ENCODE measurements around the gene NISCH. TPM values are rescaled to one million over a fixed set of nuclear protein-coding genes. Genes with fewer than 3 reads are reported as not detected.

The NISCH gene
- total and polyA plus RNA-seq, 2 of the 8 experiments (the other 6 are each of a cell fraction or from before 2014, with no cell fraction given), result 71.2 to 71.9 TPM

- H3K9me3 ChIP-seq (ENCODE audit: insufficient read depth in 2 of 2, low read depth in 1 of 2, low read length in 1 of 2), result no peaks in the 10 kb centered on the region
- no peaks in the 10 kb centered on the region for H3K23me2 ChIP-seq (ENCODE audit: low read depth, low read length)
- H2AFZ ChIP-seq (ENCODE audit: low read length), result no peak overlapping the region
- H2BK5ac ChIP-seq (ENCODE audit: low read depth, low read length), result no peak overlapping the region
- no peak overlapping the region for H2BK20ac ChIP-seq (ENCODE audit: low read length)
- no peaks in the 10 kb centered on the region; a peak in 1 of 7 replicates for H3K27me3 ChIP-seq (replicated peaks in 1 of 4; ENCODE audit: control insufficient read depth in 3 of 4, extremely low read depth in 1 of 4, insufficient read depth in 3 of 4, low read length in 3 of 4)
- H3K27ac ChIP-seq (ENCODE audit: low read depth, low read length), result no peak overlapping the region
- no peak overlapping the region for H4K5ac ChIP-seq (ENCODE audit: insufficient read length, low read depth, low read length)
- no peaks in the 10 kb centered on the region for H3K79me2 ChIP-seq (ENCODE audit: control insufficient read depth in 1 of 2, insufficient read depth in 2 of 2, low read length in 2 of 2)
- H3K4me2 ChIP-seq (ENCODE audit: insufficient read depth in 1 of 2, low read depth in 2 of 2, low read length in 2 of 2), result no peak overlapping the region
- H3K79me1 ChIP-seq (ENCODE audit: low read depth, low read length), result no peaks in the 10 kb centered on the region; the same call in 1 of the 2 replicates
- H2BK15ac ChIP-seq (ENCODE audit: low read length), result no peak overlapping the region
- DNase-seq (ENCODE audit: low read depth in 1 of 2, low spot score in 2 of 2) (no peak), FAIRE-seq (no peak)
- H3K36me3 ChIP-seq (ENCODE audit: control insufficient read depth in 2 of 4, insufficient read depth in 4 of 4, low read length in 3 of 4), result peaks cover 21 to 58% (median 43%) of the 10 kb centered on the region in 4 experiments
- peaks cover 0 to 6% (median under 1%) of the 10 kb centered on the region in 4 experiments; a peak in 3 of 7 replicates for H3K4me1 ChIP-seq (replicated peaks in 1 of 4; ENCODE audit: control insufficient read depth in 3 of 4, insufficient read depth in 4 of 4, low read length in 3 of 4)
- H2AK5ac ChIP-seq (ENCODE audit: low read depth, low read length), result no peak overlapping the region
- H3K4ac ChIP-seq (replicated peaks; ENCODE audit: insufficient read length, low read depth, low read length), result no peak overlapping the region
- peaks cover 0 to 22% of the 10 kb centered on the region in 2 experiments for H4K20me1 ChIP-seq (replicated peaks in 1 of 2; ENCODE audit: control insufficient read depth in 1 of 2, insufficient read depth in 2 of 2, low read length in 2 of 2)
- ChIA-PET POLR2A (ENCODE audit: partially characterized antibody) (interaction anchor here (1.1 to 3.0 kb wide), 8 partner anchors 8 to 65 kb away, joined by 3 to 16 read pairs (median 4); no protein-coding TSS in a partner anchor), CTCF (ENCODE audit: partially characterized antibody) (interaction anchor here (1.1 to 1.7 kb wide), 3 partner anchors 9 to 24 kb away, joined by 3 to 6 read pairs (median 3); no protein-coding TSS in a partner anchor)
- no peak overlapping the region for H4K91ac ChIP-seq (replicated peaks; ENCODE audit: insufficient read length, low read length)
- H3K4me3 ChIP-seq (ENCODE audit: extremely low read depth in 1 of 4, insufficient read depth in 2 of 4, low read depth in 3 of 4, low read length in 4 of 4), result no peak overlapping the region
- H3K18ac ChIP-seq (ENCODE audit: extremely low read depth, low read length), result no peak overlapping the region
- H2BK120ac ChIP-seq (replicated peaks; ENCODE audit: low read depth, low read length), result no peak overlapping the region
- H3K56ac ChIP-seq (replicated peaks; ENCODE audit: insufficient read length, low read depth, low read length), result no peak overlapping the region
- no peak overlapping the region for H2BK12ac ChIP-seq (ENCODE audit: low read depth, low read length)
- 96% methylated on average over 22 of the region's 23 CpGs; no CpG with 5 or more reads in 1 of the 2 experiments for WGBS, 2 experiments (ENCODE audit: extremely low coverage in 1 of 2, insufficient coverage in 1 of 2, insufficient read length in 1 of 2, insufficient replicate concordance in 2 of 2, low coverage in 1 of 2, low lambda C conversion rate in 2 of 2, missing lambda C conversion rate in 1 of 2)
- H3K9ac ChIP-seq (replicated peaks in 1 of 4; ENCODE audit: extremely low read depth in 1 of 4, low read depth in 3 of 4, low read length in 3 of 4), result no peak overlapping the region
- H3K14ac ChIP-seq (ENCODE audit: insufficient read length), result no peak overlapping the region
- H4K8ac ChIP-seq (ENCODE audit: extremely low read depth, insufficient read depth, low read length), result no peak overlapping the region
- H3K23ac ChIP-seq (ENCODE audit: insufficient read length), result no peak overlapping the region
- TF ChIP-seq ASH2L (IDR thresholded peaks at IDR 0.05; ENCODE audit: low read length), result no peak
These were observed 35.6 kb downstream of the NISCH start for GRCh38 chr3:52490939-52491526.

Data from H1 (cell line).